Astrocyte of the spinal cord (primary cell): Measurements from ENCODE around the gene LCNL1.

Experiments
- DNase-seq: peaks from one replicate; pipeline ENCODE4 v3.0.0; 2011; ENCODE audit warnings: low read depth, low spot score
- H3K4me3 ChIP-seq: 2 replicates; pipeline ENCODE4 v1.5.1; 2011; ENCODE audit warnings: low read depth, mild to moderate bottlenecking, low read length, moderate library complexity
- in situ Hi-C: cut with HindIII; loops from 2 replicates; pipeline ENCODE4 v1.10.0; 2017; ENCODE audit warnings: low sequenced_read_pairs
- TF ChIP-seq, protein P1 (sequence below): IDR thresholded peaks from 2 replicates; pipeline ENCODE4 v1.5.1; 2012; ENCODE audit warnings: low read depth, mild to moderate bottlenecking, low read length, inconsistent platforms

The LCNL1 gene

DNA sequence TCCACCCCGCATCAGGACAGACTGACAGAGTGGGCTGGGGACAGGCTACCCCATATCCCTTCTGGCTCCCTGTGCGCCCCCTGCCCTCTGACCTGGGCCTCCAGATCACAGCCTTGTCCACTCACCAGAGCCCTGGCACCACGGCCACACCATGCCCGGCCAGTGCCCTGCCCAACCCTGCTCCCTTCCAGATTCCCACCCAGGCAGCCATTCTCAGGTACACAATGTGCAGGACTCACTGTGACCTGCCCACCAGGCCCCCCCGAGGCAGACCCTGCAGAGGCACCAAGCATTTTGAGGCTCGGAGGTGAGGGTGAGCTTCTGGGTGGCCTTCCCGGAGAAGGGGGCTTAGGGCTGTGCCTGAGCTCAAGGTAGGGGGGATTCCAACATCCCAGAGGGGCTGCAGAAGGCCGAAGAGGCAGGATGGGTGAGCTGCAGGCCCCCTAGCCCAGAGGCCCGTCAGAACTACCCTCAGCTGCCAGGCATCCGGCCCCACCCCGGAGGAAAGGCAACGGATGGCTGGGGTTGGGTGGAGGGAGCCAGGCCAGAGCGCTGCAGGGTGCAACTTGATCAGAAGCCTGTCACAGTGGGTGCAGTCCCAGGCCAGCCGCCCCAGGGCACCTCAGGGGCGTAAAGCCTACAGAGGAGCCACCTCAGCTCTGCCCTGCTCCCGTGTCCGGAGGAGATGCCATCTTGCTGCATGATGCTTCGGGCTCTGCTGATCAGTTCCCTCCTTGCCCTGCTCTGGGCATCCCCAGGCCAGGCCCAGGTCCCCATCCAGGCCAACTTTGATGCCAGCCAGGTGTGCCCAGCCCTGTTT is at the start of gene LCNL1:
LCNL1 (plus strand) TSS at position 762 of the 820 bp plus-strand sequence. CDS start 594 bp downstream, outside the sequence.
- TF ChIP-seq, protein P1, sequence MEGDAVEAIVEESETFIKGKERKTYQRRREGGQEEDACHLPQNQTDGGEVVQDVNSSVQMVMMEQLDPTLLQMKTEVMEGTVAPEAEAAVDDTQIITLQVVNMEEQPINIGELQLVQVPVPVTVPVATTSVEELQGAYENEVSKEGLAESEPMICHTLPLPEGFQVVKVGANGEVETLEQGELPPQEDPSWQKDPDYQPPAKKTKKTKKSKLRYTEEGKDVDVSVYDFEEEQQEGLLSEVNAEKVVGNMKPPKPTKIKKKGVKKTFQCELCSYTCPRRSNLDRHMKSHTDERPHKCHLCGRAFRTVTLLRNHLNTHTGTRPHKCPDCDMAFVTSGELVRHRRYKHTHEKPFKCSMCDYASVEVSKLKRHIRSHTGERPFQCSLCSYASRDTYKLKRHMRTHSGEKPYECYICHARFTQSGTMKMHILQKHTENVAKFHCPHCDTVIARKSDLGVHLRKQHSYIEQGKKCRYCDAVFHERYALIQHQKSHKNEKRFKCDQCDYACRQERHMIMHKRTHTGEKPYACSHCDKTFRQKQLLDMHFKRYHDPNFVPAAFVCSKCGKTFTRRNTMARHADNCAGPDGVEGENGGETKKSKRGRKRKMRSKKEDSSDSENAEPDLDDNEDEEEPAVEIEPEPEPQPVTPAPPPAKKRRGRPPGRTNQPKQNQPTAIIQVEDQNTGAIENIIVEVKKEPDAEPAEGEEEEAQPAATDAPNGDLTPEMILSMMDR, result no peak
- H3K4me3 ChIP-seq, result no peak within 1 kb of the TSS

DNA sequence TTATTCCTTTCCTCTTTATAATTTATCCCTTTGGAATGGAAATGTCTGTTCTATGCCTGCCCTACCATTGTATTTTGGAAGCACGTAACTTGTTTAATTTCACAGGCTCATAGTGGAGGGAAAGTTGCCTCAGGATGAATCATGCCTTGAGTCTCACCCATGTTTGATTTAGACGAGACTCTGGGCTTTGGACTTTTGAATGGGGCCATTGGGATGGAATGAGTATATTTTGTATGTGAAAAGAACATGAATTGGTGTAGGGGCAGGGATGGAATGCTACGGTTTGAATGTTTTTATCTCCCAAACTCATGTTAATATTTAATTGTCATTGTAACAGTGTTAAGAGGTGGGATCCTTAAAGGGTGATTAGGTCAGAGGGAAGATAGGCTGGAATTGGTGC is 48.5 kb upstream of the LCNL1 start:
- no peak overlapping the region for H3K4me3 ChIP-seq
- TF ChIP-seq, protein P1, result no peak
- in situ Hi-C loops, result loop anchor here (25.0 kb wide), 1 partner anchor 103 kb away; the partner anchor contains the start of genes ABCA2, FUT7 and NPDC1
- DNase-seq, result no peak

More for the DNA sequence above, at the start of gene LCNL1:
- DNase-seq, result no peak
- in situ Hi-C loops, result no loop called here

DNA sequence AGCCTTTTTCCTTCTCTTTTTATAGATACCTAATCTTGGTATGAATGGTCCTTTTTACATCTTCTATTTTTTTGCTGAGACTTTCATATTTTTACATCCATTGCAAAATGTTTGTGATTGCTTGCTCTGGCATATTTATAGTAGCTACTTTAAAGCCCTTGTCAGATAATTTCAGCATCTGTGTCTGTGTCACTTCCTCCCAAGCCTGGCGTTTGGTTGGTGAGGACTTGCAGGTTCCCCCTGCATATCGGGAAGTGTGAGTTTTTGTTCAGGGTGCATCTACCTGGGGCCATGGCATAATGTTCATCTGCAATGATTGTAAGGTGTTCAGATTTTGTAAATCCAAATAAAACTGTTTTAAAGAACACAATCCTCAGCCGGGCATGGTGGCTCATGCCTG is 47.1 kb upstream of the LCNL1 start:
- no peak for DNase-seq
- TF ChIP-seq, protein P1, result no peak
- no peak overlapping the region for H3K4me3 ChIP-seq
- in situ Hi-C loops, result loop anchor here (25.0 kb wide), 1 partner anchor 102 kb away; the partner anchor contains the start of genes ABCA2, FUT7 and NPDC1

DNA sequence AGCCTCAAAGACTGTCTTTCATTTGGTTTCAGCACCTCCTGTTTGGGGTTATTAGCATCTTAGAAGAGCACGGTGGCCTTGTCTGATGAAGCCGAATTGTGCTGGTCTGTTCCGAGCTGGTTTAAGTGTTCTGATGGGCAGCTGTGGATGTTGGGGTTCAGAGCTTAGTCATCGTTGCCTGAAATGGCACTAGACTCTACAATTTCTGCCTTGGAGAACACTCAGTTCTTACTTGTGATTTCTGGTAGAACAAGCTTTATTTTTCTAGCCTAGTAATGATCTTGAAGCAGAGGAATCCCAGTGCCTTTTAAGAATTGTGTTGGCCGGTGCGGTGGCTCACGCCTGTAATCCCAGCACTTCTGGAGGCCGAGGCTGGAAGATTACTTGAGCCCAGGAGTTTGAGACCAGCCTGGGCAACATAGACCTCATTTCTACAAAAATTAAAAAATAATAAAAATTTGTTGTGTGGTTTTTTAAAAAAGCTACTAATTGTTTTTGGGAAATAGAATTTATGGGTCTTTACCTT is 46.1 kb upstream of the LCNL1 start:
- in situ Hi-C loops, result loop anchor here (25.0 kb wide), 1 partner anchor 101 kb away; the partner anchor contains the start of genes ABCA2, FUT7 and NPDC1
- H3K4me3 ChIP-seq, result no peak overlapping the region
- TF ChIP-seq, protein P1, result no peak
- no peak for DNase-seq

DNA sequence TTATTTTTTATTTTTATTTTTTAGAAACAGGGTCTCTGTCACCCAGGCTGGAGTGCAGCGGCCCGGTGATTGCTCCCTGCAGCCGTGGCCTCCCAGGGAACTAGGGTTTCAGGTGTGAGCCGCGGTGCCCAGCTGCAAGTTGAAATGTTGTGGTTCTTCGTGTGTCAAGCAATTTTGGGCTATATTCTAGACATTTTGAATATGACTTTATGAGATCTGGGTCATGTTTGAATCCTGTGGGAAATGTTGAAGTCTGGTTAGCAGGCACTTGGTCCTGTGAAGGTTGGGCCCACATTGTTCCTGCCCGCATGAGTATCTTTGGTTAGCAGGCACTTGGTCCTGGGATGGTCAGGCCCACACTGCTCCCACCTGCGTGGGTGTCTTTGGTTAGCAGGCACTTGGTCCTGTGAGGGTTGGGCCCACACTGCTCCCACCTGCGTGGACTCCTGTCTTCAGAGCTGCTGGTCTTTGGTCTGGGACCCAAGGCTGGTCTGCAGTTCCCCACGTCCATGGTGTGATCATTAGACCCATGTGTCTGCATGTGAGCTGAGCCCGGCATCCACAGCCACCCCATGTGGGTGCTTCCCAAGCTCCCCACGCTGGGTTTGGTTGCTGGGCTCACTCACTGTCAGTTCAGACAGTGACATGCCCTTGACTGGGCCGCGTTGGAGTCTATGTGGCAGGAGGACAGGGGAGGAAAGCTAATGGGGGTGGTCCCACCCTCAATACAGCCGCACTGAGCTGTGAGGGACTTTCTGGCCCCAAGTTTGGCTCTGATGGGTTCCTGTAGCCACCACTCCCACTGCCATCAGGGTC is 45.4 kb upstream of the LCNL1 start:
- TF ChIP-seq, protein P1, result no peak
- in situ Hi-C loops, result loop anchor here (25.0 kb wide), 1 partner anchor 100 kb away; the partner anchor contains the start of genes ABCA2, FUT7 and NPDC1
- DNase-seq, result no peak
- no peak overlapping the region for H3K4me3 ChIP-seq

DNA sequence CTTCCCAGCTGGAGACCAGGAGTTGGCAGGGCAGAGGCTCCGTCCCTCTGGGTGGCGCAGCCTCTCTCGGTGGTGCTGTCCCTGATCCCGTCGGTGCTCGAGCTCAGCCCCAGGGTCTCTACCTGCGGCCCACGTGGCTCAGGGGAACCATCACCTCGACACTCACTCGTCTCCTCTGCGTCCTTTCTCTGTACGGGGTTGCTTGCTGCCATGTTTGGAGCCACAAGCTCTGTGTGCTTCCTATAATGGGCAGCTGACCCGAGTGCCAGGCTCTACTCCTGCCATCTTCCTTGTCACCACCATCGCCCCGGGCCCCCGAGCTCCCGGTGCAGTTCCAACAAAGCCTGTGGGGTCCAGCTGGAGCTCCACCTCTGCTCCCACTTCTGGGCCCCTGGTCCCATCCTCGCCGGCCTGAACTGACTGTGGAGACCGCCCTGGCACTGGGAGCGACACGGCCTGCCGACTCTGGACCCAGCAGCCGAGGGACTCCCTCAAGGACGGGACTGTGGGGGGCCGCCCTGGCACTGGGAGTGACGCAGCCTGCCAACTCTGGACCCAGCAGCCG is 43.3 kb upstream of the LCNL1 start:
- TF ChIP-seq, protein P1, result no peak
- DNase-seq, result no peak
- no peak overlapping the region for H3K4me3 ChIP-seq
- in situ Hi-C loops, result loop anchor here (25.0 kb wide), 1 partner anchor 98 kb away; the partner anchor contains the start of genes ABCA2, FUT7 and NPDC1
